T-cell (primary cell): ENCODE measurements around the gene CCDC91. TPM values are rescaled to one million over a fixed set of nuclear protein-coding genes. Genes with fewer than 3 reads are reported as not detected.

Source experiments
- ATAC-seq, 4 experiments: fragments of 200-7000 bp in 3 of 4; fragments of 150-1000 bp in 1 of 4; cut with Tn5 transposase; replicated peaks in 1 of 4; 1 replicate in 3 of 4; 2 replicates in 1 of 4; pipeline ENCODE4 v1.10.0; 2021; ENCODE audit warnings: moderate library complexity in 3 of 4, mild to moderate bottlenecking in 2 of 4, moderate number of reproducible peaks in 1 of 4
- CTCF ChIA-PET, 2 donors: fragments of 300-600 bp; sonication (Branson Sonifier 250); formaldehyde crosslinking; loops; one replicate each; lab custom pipeline; 2022; ENCODE audit warnings: antibody characterized with exemption in 2 of 2; lab: Charles Lee
- POLR2A ChIA-PET, 2 donors: fragments of 300-600 bp; sonication (Branson Sonifier 250); formaldehyde crosslinking; loops; one replicate each; lab custom pipeline; 2022; ENCODE audit warnings: antibody characterized with exemption in 2 of 2; lab: Charles Lee
- DNase-seq, 35 experiments: peaks; one replicate each; pipeline versions ENCODE4 v3.0.0 to v3.0.0-alpha.2; 2013 to 2023
- H3K27ac ChIP-seq: one replicate; pipeline ENCODE4 v1.5.1; 2013; ENCODE audit warnings: low read length
- H3K27me3 ChIP-seq, 2 experiments: replicated peaks in 1 of 2; 1 replicate in 1 of 2; 2 replicates in 1 of 2; pipeline versions ENCODE4 v1.6.1 to v1.7.0; 2013; ENCODE audit warnings: low read length in 1 of 2, mixed read lengths in 1 of 2; ENCODE audit not compliant: control insufficient read depth in 2 of 2, insufficient read depth in 2 of 2; ENCODE audit errors: extremely low read depth in 1 of 2
- H3K36me3 ChIP-seq, 2 donors: 1 replicate in 1 of 2; 2 replicates in 1 of 2; pipeline versions ENCODE4 v1.6.1 to v1.7.0; 2013; ENCODE audit warnings: low read length in 1 of 2; ENCODE audit not compliant: control insufficient read depth in 2 of 2, insufficient read depth in 1 of 2; ENCODE audit errors: extremely low read depth in 1 of 2
- H3K4me1 ChIP-seq, 2 experiments: 1 replicate in 1 of 2; 2 replicates in 1 of 2; pipeline versions ENCODE4 v1.6.1 to v1.7.0; 2013; ENCODE audit warnings: low read length in 2 of 2, mixed read lengths in 1 of 2; ENCODE audit not compliant: insufficient read depth in 2 of 2, control insufficient read depth in 1 of 2; ENCODE audit errors: extremely low read depth in 1 of 2
- H3K4me3 ChIP-seq, 2 donors: 1 replicate in 1 of 2; 2 replicates in 1 of 2; pipeline versions ENCODE4 v1.5.1 to v1.7.0; 2013; ENCODE audit warnings: mild to moderate bottlenecking in 2 of 2, low read length in 1 of 2, moderate library complexity in 1 of 2; ENCODE audit not compliant: control insufficient read depth in 1 of 2; ENCODE audit errors: extremely low read depth in 1 of 2
- H3K9me3 ChIP-seq: 2 replicates; pipeline ENCODE4 v1.7.0; 2013
- H3K27ac Mint-ChIP-seq, 2 donors: one replicate each; pipeline ENCODE4 v1.8.0; 2020 to 2021; ENCODE audit warnings: mild to moderate bottlenecking in 2 of 2, mixed read lengths in 2 of 2
- H3K27me3 Mint-ChIP-seq, 2 donors: one replicate each; pipeline ENCODE4 v1.8.0; 2021 to 2022; ENCODE audit warnings: mixed read lengths in 2 of 2
- H3K36me3 Mint-ChIP-seq: one replicate; pipeline ENCODE4 v1.8.0; 2021; ENCODE audit warnings: mixed read lengths
- H3K4me1 Mint-ChIP-seq, 3 donors: one replicate each; pipeline ENCODE4 v1.8.0; 2020 to 2022; ENCODE audit warnings: mixed read lengths in 3 of 3, mild to moderate bottlenecking in 1 of 3
- H3K4me3 Mint-ChIP-seq, 3 donors: one replicate each; pipeline ENCODE4 v1.8.0; 2020 to 2022; ENCODE audit warnings: mild to moderate bottlenecking in 3 of 3, mixed read lengths in 3 of 3, moderate library complexity in 3 of 3
- H3K9me3 Mint-ChIP-seq, 3 donors: one replicate each; pipeline ENCODE4 v1.8.0; 2020 to 2022; ENCODE audit warnings: mixed read lengths in 3 of 3
- WGBS: methylation state at CpG from one replicate; pipeline ENCODE4 v1.1.5; 2013; ENCODE audit warnings: missing lambda C conversion rate; ENCODE audit not compliant: insufficient coverage; 5-methylcytosine and 5-hydroxymethylcytosine counted together
- total RNA-seq, 35 experiments: library from RNA in 6 of 35; stranded (reverse) in 6 of 35; fragments of 120-200 nt in 1 of 35; gene quantifications; one replicate each; pipeline versions ENCODE4 v1.2.1 to v1.2.4 and lab custom pipeline; 2013 to 2026

Gene CCDC91
- total RNA-seq, 5 donors from 2014 or later (not counting 1 experiment from before 2014, with no cell fraction given) = 65.7 to 73.0 (median 68.7) TPM

DNA sequence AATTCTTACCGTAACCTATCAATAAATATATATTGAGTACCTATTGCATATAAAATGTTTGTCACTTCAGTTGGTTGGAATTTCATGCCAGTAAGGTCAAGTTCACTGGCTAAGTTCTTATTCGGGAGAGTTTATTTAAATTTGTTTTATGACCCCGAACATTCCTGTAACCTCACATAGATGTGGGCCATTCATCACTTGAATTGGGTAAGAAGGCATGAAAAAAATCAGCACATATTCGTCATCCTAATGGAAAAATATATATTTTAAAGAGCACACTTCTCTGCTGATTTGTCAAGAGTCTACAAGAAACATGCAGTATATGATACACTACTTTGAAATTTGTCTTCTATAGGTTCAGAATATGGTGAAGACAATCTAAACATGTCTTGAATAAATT is 263.4 kb downstream of the CCDC91 start:
- Mint-ChIP-seq H3K4me1 (peaks cover 0 to 4% (median 0%) of the 10 kb centered on the region in 3 donors), H3K9me3 (no peaks in the 10 kb centered on the region), H3K4me3 (no peak overlapping the region), H3K27me3 (no peaks in the 10 kb centered on the region), H3K36me3 (peaks cover 52% of the 10 kb centered on the region), H3K27ac (no peak overlapping the region)
- H3K36me3 ChIP-seq = peaks cover 6 to 7% of the 10 kb centered on the region in 2 donors
- ChIA-PET CTCF (no interaction called here), POLR2A (no interaction called here)
- no peak overlapping the region for H3K27ac ChIP-seq
- DNase-seq (no peak), ATAC-seq (no peak)
- no peaks in the 10 kb centered on the region for H3K27me3 ChIP-seq
- WGBS = no CpG with 5 or more reads among the region's 4 CpGs
- no peak overlapping the region for H3K4me3 ChIP-seq
- H3K9me3 ChIP-seq = no peaks in the 10 kb centered on the region
- no peaks in the 10 kb centered on the region for H3K4me1 ChIP-seq

DNA sequence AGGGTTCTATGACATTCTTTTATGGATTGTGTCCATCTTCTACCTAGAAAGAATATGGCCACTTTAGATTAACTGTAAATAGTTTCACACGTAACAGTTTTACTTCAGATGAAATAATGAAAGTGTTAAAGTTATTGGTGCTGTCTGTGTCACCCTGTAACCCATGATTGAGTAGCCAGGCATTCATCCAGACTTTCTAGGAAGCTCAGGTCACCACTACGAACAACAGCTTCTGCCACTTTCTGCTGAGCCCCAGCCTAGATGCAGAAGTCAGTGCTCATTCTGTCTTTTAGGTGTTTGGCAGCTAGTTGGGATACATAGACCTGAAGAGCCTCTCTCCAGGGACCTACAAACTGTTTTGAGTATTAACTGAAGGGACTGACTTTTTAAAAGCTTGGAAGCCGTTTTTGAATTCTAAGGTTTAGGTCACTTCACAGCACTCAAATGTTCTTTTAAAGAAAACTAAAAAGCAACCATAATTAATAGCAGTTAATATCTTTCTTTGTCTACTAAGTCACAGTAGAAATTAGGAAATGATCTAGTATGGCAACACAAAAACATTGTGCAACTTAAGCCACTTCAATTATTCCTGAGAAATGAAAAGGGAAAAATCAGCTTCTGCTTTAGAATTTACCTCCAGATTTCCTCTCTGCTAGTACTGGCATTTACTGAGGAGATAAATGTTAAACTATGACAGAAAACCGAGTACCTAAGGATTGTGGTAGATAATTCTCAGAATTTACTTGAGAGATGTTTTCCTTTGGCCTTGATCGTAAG is 266.9 kb downstream of the CCDC91 start:
- Mint-ChIP-seq H3K9me3 (no peaks in the 10 kb centered on the region), H3K27ac (no peak overlapping the region), H3K36me3 (peaks cover 70% of the 10 kb centered on the region), H3K4me3 (no peak overlapping the region), H3K4me1 (peaks cover 0 to 4% (median 0%) of the 10 kb centered on the region in 3 donors), H3K27me3 (no peaks in the 10 kb centered on the region)
- Histone ChIP-seq H3K4me3 (no peak overlapping the region), H3K9me3 (no peaks in the 10 kb centered on the region), H3K4me1 (no peaks in the 10 kb centered on the region), H3K27me3 (no peaks in the 10 kb centered on the region), H3K27ac (no peak overlapping the region), H3K36me3 (peaks cover 6 to 15% of the 10 kb centered on the region in 2 donors)
- DNase-seq (no peak), ATAC-seq (no peak)
- ChIA-PET POLR2A (interaction anchor here in 1 of 2 donors (0.6 kb wide), 1 partner anchor 635 kb away, joined by 3 read pairs; no protein-coding TSS in a partner anchor), CTCF (interaction anchor here in 1 of 2 donors (1.1 kb wide), 1 partner anchor 636 kb away, joined by 3 read pairs; no protein-coding TSS in a partner anchor)
- WGBS = 100% methylated on average over 1 of the region's 5 CpGs

DNA sequence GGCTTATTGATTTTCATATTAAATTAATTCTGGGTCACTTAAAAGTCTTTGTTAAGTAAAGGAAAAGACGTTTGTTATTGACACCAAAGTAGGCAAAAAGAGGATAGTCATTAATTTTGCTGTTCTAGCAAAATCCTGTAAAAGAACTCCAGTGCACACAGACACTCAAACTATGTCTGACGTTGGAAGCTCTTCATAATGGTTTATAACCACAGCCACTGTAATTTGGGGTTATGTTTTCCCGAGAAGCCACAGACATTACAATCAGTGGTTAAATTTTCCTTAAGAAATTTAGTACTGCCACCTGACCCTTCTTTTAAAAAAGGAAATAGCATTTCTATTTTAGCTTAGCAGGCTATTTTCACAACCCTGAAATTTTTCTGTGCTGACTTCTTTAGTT is 267.5 kb downstream of the CCDC91 start:
- H3K4me1 ChIP-seq = no peaks in the 10 kb centered on the region
- DNase-seq (no peak), ATAC-seq (no peak)
- peaks cover 6 to 16% of the 10 kb centered on the region in 2 donors for H3K36me3 ChIP-seq
- H3K27ac ChIP-seq = no peak overlapping the region
- ChIA-PET POLR2A (no interaction called here), CTCF (interaction anchor here (0.5 to 1.1 kb wide), 2 partner anchors 637 to 1997 kb away, joined by 3 read pairs; no protein-coding TSS in a partner anchor)
- Mint-ChIP-seq H3K4me3 (no peak overlapping the region), H3K9me3 (no peaks in the 10 kb centered on the region), H3K27me3 (no peaks in the 10 kb centered on the region), H3K27ac (no peak overlapping the region), H3K4me1 (peaks cover 0 to 4% (median 0%) of the 10 kb centered on the region in 3 donors), H3K36me3 (peaks cover 73% of the 10 kb centered on the region)
- no peaks in the 10 kb centered on the region for H3K9me3 ChIP-seq
- no peak overlapping the region for H3K4me3 ChIP-seq
- no CpG with 5 or more reads among the region's 3 CpGs for WGBS
- no peaks in the 10 kb centered on the region for H3K27me3 ChIP-seq

- no peak overlapping the region for H3K4me3 Mint-ChIP-seq
- Histone ChIP-seq H3K27ac (no peak overlapping the region), H3K4me3 (no peak overlapping the region), H3K4me1 (no peaks in the 10 kb centered on the region), H3K36me3 (peaks cover 2 to 8% of the 10 kb centered on the region in 2 donors), H3K27me3 (no peaks in the 10 kb centered on the region), H3K9me3 (no peaks in the 10 kb centered on the region)
- no CpG with 5 or more reads among the region's 3 CpGs for WGBS
- no peak for ATAC-seq
- no peaks in the 10 kb centered on the region for H3K27me3 Mint-ChIP-seq
- H3K27ac Mint-ChIP-seq = no peak overlapping the region
- CTCF ChIA-PET = no interaction called here
- POLR2A ChIA-PET = no interaction called here
- DNase-seq = no peak
- H3K36me3 Mint-ChIP-seq = peaks cover 74% of the 10 kb centered on the region
- peaks cover 0 to 4% (median 0%) of the 10 kb centered on the region in 3 donors for H3K4me1 Mint-ChIP-seq
- H3K9me3 Mint-ChIP-seq = no peaks in the 10 kb centered on the region
Measured at GRCh38 chr12:28459481-28459880, 269.2 kb downstream of the CCDC91 start.

GRCh38 chr12:28460420-28461130 is 270.3 kb downstream of the CCDC91 start:
- ChIA-PET POLR2A (no interaction called here), CTCF (no interaction called here)
- Mint-ChIP-seq H3K4me1 (peaks cover 0 to 4% (median 0%) of the 10 kb centered on the region in 3 donors), H3K4me3 (no peak overlapping the region), H3K9me3 (peaks cover 0 to under 1% (median 0%) of the 10 kb centered on the region in 3 donors), H3K27me3 (no peaks in the 10 kb centered on the region), H3K27ac (no peak overlapping the region), H3K36me3 (peaks cover 76% of the 10 kb centered on the region)
- Histone ChIP-seq H3K27me3 (no peaks in the 10 kb centered on the region), H3K9me3 (no peaks in the 10 kb centered on the region), H3K27ac (no peak overlapping the region), H3K4me3 (no peak overlapping the region), H3K4me1 (no peaks in the 10 kb centered on the region), H3K36me3 (peaks cover 0 to 8% of the 10 kb centered on the region in 2 donors)
- WGBS = no CpG with 5 or more reads among the region's 2 CpGs
- ATAC-seq (no peak), DNase-seq (no peak)

GRCh38 chr12:28463396-28463795 is 273.1 kb downstream of the CCDC91 start:
- no peak overlapping the region for H3K27ac Mint-ChIP-seq
- H3K36me3 Mint-ChIP-seq = peaks cover 87% of the 10 kb centered on the region

More at GRCh38 chr12:28463396-28463795, 273.1 kb downstream of the CCDC91 start:
- Histone ChIP-seq H3K9me3 (no peaks in the 10 kb centered on the region), H3K27ac (no peak overlapping the region), H3K36me3 (peaks cover 0 to 8% of the 10 kb centered on the region in 2 donors), H3K4me1 (no peaks in the 10 kb centered on the region), H3K4me3 (no peak overlapping the region), H3K27me3 (no peaks in the 10 kb centered on the region)
- no peak for DNase-seq
- Mint-ChIP-seq H3K27me3 (no peaks in the 10 kb centered on the region), H3K4me3 (no peak overlapping the region), H3K4me1 (no peaks in the 10 kb centered on the region), H3K9me3 (peaks cover 0 to 7% (median 3%) of the 10 kb centered on the region in 3 donors)
- ATAC-seq = no peak
- ChIA-PET POLR2A (no interaction called here), CTCF (no interaction called here)
